ENCODE measurements around the gene POLN.
A peak's percentile ranks its signal among the peaks of the same experiment; 100 is the strongest.

Gene POLN

DNA sequence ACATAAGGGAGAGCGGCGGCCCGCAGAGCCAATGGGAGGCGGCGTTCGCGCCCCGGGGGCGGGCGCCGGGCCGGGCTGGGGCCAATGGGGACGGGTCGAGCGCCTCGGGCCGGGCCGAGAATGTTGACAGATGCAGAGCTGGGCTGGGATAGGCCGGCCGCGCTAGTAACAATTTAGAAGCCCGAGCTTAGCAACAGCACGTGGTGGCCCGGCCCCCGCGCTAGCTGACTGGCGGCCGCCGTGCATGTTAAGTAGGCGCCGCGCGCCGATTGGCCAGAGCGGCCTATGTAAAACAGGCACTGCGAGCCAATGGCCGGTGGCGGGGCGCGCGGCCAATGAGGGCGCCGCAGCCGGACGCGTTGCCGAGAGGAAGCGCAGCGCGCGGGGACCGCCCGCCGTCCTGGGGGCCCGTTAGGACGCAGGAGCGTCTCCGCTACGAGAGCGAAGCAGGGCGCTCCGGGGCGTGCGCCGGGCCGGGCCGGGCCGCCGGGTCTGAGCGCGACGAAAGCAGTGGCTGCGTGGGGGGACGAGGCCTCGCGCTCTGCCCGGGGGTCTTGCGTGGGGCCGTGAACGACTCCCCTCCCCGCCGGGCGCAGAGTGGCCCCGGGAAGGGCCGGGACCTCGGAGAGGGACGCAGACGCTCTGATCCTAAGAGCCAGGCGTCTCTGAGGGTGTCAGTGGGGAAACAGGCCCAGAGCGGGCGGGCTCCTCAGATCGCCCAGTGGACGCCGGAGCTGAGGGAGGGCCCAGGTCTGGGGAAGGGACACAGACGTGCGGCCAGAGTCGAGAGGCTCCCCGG, 20.4 kb upstream of the POLN start:
- DNase-seq (ENCODE audit: low read depth), result peak; percentile 90

DNA sequence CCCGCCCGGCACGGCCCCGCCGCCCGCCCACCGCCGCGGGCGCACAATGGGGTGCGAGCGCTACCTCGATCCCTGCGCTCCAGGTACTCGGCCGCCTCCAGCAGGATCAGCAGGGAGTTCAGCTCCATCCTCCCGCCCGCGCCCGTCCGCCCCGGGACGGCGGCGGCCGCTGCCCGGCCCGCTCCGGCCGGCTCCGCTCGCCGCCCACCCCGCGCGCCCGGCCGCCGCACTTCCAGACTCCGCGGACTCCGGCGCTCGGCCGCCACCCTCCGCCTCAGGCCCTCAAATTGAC, 19.9 kb upstream of the POLN start, which contains the start of gene MXD4:
Gene MXD4 (minus strand): TSS at position 257 of the 292 bp plus-strand sequence. CDS start 129 bp downstream, at position 128.
- DNase-seq (ENCODE audit: low read depth), result no peak

DNA sequence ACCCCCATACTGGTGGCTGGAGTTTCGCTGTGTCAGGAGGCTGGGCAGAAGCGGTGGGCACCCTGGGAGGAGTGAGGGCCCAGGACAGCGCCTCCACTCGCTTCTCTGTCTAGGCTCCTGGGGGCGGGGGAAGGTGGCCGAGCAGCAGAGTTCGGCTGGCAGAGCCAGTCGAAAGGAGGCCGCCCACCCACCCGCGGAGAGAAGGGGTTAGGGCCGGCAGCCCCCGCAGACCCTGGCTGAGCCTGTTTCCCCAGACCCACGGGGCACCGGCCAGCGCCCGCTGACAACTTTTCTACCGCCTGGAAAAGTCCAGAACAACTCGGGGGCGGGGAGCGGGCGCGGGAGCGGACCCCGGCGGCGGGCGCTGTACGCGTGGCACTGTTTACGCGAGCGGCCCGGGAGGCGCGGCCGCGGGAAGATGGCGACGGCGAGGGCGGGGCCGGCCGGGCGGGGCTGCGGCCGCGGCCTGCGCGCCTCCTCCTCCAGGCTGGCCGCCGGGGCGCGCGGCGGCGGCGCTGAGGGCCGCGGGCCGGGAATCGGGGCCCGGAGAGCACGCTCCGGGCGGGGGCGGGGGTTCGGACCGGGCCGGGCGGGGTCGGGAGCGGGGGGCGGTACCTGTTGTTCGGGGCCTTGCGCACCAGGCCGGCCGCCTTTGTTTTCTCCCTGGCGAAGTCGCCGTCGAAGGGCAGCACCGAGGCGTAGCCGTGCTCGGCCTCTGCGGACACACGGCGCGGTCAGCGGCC, 19.4 kb upstream of the POLN start:
- DNase-seq (ENCODE audit: low read depth), result no peak

DNA sequence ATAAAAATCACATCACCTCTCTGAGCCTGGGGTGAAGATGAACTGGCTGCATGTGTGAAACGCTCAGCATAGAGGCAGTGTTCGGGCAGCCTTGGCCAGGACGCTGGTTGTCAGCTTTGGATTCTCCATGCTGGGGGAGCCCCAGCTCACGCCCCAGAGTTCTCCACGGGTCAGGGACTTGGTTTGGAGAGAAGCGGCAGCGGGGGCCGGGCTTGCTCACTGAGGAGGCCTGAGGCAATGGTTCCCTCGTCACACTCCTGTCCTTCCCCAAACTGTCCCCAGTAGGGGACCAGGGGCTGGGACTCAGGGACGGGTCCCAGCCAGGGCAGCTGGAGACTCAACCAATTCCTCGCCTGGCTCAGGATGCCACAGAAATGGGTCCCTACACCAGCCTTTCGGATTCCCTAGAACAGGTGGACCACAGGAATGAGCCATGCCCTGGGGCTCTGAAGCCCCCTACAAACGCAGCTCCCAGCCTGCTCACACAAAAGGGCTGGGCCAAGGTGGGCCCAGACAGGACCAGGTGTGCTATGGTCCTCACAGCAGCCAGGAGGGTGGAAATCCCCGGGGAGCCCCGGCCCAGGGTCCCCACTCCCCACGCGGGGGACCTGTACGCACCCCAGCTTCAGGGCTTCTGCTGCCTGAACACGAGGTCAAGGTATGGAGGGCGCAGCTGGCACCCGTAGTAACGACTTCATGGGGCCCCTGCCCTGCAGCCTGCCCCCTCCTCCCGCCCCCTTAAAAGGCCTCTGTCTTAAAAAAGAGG, 18.6 kb upstream of the POLN start:
- DNase-seq (ENCODE audit: low read depth), result no peak

DNA sequence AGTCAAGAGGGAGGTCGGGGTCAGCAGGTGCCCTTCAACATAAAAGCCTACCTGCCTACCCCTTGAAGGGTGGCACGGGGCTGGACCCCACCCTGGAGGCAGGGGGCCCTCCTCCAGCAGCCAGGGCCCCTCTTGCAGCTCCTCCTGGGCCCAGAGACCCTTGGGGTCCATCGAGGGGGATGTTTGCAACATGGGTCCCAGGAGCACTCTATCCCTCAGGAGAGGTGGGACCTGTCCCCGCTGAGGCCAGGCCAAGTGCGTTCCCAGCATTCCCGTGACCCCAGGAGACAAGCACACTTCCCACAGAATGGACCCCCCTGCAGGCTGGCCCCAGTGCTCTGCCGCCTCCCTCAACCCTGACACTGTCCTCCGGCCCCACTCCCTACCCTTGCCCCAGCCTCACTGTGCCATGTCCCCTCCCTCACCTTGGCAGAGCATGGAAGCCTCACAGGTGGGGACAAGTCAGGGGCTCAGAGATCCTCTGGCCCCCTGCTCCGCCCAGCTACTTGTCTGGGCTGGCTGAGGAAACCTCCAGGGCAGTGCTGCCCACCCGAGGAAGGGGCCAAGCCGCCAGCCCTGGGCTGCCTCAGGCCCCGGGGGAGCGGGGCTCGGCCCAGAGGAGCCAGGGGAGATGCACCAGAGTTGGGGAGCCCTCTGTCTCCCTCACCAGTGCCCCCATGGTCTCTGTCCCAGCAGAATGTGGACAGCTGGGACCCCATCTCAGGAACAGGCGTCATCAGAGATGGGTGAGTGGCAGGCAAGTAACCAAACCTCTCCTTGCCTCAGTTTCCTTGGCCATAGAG, 17.8 kb upstream of the POLN start:
- no peak for DNase-seq (ENCODE audit: low read depth)

DNA sequence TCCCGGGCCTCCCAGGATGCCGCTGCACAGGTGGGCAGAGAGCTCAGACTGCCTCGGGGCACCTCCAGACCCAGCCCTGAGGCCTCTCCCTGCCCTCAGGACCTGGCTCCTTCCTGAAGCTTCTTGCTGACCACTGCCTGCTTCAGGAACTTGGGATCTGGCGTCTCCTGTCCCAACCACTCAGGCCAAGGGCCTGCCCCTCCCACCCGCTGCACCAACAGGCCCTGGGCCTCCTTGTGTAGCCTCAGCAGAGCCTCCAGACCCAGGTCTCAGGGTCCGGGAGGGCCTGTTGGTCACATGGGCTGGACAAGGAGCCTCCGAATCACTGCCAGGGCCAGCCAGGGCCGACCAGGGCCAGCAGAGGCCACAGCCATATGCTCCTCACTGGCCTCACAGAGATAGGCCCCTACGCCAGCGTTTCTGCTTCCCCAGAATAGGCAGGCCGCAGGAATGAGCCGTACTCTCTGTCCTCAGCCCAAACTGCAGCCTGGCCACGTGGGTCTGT, 17.2 kb upstream of the POLN start:
- DNase-seq (ENCODE audit: low read depth), result no peak

DNA sequence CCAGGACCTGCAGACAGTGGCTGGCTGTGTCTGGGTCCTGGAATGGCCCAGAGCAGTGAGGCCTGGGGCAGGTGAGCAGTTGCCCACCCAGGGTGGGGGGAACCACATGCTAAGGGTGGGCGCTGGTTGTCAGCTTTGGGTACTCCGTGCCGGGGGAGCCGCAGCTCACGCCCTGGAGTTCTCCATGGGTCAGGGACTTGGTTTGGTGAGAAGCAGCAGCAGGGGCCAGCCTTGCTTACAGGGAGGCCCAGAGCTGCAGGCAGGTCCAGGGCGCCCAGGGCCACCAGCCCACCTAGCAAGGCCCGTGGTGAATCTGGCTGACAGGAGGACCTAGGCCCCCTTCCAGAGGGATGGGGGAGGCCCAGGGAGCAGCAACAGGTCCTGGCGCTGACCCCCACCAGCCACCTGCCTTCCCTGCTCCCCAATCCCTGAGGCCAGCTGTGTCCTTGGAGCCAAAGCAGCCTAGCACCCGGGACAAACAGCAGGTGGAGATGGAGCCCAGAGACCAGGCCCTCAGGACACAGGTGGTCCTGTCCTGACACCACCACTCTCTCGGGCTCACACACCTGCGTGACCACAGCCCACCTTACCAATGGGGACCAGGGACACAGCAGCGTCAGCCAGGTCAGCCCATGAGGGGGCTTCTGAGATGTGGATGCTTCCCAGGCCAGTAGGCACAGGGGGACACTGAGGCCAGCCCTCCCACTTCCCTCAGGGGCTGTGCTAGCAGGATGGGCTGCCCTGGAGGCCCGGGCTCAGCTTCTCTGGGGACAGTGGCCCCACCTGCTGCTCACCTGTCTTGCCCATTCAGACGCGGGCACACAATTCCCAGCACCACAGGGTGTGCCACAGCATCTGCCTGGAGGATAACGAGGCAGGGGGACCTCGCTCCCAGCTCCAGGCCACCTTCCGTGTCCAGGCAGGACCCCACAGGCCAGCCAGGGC, 16.4 kb upstream of the POLN start:
- no peak for DNase-seq (ENCODE audit: low read depth)

DNA sequence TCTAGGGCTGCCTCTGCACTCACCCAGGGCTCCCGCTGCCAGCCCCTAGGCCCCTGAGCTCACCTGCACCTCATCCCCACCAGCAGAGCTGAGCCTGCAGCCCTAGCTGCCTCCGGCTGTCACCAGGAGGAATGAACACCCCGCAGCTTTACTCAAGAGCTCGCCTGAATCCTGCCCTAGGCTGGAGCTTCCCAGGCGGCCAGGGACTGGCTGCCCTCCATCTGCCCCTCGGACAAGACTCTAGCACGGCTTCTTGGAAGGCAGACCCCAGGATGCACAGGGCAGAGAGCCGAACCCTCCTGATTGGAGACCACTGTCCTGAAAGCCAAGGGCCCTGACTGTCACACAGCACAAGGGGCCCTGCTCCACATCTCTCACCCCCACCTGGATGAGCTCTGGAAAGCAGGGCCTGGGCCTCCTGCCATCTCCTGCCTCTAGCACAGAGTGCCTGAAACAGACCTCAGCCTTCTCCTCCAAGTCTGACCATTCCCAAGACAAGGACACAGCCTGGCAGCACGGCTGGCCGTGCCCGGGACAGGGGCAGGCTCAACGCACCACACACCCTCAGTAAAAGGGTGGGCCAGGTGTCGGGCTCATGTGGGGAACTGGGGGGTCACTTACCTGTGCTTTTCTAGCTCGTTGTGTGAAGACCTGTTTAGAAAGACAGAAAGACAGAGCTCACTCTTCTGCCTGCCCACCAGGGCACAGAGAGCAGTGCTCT, 15.6 kb upstream of the POLN start:
- no peak for DNase-seq (ENCODE audit: low read depth)

DNA sequence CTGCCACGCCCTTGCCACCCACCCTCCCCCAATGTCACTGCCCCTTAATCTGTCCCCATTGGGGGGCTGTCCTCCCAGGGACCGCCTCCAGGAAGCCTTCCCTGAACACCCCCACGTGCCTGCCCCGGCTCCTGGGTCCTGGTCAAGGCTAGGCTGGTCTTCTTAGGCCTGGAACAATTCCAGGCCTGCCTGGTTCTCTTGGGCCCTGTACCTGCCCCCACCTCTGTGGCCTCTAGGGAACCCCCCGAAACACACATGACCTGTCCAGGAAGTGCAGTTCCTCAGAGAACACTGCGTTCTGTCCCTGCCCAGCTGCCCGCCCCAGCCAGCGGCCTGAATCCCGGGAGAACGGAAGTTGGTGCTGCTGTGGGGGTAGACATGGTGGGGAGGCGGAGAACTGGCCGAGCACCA, 14.9 kb upstream of the POLN start:
- DNase-seq (ENCODE audit: low read depth), result no peak

DNA sequence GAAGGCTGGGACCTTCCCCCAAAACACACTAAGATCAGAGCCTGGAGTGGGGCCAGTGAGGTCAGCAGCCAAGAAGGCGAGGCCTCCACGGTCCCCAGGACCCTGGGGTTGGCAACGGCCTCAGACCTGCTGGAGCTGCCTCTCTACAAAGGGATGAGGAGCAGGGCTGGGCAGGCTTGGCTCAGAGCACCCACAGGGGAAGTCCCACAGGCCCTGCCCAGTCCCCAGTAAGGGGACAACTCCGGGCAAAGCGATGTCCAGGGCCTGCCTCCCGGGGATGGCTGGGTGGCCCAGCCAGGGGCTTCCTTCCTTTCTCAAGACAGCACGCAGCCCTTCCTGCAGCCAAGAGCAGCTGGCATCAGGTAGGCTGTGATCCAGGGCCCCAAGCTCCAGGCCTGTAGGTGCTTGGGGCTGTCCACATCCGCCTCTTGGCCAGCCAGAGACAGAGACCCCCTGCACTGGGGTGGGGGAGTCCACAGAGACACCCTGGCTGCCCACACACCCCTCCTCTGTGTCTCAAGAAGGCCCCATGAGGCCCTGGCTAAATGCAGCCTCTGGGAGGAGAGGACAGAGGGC, 14.3 kb upstream of the POLN start:
- no peak for DNase-seq (ENCODE audit: low read depth)

DNA sequence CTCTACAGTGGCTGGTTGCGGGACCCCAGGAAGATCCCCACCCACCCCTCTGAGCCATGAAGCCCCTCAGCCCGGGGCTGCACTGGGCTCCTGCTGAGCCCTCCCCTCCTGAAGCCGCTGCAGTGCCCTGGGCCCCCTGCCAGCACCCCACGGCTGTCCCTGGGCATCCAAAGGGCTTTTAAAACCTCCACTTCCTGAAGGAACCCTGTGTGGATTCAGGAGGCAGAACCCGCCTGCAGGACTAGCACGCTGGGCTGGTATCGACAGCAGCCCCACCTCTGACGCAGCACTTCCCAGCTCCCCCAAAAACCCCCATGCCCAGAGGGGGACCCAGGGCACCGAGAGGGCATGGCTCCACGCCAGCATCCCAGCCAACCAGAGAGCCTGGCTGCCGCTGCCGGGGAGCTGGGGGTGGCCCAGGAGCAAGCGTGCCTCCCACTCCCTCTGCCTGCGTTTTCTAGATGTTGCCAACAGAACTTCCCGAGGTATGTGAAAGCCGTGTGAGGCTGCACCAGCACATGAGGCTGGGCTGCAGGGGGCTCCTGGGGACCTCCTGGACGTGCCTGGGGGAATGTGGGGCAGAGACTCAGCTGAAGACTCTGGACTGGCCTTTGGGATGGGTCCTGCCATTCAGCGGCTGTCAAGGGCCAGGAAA, 13.7 kb upstream of the POLN start:
- no peak for DNase-seq (ENCODE audit: low read depth)

DNA sequence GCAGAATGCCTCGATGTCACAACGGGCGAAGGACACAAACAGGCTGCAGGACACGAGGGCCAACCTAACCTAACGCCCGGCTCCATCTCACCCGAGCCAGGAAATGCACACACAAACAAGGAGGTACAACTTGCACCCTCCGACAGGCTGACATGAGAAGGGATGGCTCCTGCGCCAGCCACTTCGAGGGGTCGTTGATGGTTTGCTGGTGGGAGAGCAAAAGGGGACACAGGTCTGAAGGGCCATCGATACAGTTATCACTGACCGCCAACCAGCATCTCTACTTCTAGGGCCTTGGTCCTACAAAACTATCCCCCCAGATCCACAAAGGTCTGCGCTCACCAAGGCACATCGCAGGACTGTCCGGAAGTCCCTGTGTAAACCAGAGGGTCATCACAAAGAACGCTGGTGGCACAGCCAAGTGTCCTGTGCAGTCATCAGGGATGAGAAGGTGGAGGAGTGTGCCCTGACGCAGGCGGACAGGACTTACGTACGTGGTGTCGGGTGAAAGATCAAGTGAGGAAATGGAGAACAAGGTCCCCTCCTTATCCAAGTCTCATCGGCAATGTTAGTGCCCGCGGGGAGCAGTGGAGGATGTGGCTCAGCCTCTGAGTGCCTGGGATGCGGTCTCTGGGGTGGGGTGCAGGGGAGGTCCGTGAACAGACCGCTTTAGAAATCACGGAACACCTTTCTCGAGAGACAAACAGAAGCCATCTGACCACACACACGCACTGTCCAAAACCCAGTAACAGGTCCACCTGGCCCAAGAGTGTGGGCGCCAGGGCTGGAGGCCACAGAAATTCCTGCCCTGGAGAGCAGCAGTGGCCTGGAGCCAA, 13.0 kb upstream of the POLN start:
- DNase-seq (ENCODE audit: low read depth), result no peak

DNA sequence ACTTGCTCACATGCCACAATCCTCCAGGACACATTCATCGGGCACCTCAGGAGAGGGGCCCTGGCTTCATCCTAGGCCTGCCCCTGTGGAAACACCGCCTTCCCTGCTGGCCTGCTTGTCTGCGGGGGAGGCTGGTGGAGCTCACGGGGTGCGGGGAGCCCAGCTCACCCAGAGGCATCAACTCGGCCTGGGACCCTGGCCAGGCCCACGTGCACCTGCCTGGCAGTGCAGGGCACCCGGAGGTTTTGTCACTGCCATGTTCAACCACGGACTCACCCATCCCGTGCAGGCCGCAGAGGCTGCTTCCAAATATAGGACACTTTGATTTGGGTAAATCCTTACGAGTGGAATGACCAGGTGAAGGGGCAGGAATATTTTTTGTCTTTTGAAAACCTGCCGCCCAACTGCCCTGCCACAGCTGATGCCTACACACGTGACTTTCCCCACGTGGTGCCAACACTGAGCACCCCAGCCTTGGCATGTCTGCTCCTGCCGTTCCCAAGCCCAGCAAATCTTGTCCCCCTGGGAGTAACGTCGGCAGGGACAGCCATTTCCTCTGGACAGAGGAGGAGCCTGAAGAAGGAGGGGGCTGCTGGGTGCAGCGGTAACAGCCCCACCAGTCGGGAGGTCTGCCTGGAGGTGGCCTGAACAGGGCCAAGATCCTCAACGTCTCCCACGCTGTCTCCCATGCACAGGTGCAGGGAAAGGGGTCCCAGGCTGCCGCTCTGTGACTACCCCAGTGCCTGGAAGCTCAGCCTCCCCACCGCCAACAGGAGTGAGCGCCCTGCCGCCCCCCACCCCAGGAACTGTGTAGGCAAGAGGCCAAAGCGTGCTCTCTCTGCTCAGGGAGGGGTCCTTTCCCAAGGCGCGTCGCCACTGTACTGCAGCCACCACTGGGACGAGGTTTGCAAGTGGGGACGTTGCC, 11.5 kb upstream of the POLN start:
- DNase-seq (ENCODE audit: low read depth), result no peak

DNA sequence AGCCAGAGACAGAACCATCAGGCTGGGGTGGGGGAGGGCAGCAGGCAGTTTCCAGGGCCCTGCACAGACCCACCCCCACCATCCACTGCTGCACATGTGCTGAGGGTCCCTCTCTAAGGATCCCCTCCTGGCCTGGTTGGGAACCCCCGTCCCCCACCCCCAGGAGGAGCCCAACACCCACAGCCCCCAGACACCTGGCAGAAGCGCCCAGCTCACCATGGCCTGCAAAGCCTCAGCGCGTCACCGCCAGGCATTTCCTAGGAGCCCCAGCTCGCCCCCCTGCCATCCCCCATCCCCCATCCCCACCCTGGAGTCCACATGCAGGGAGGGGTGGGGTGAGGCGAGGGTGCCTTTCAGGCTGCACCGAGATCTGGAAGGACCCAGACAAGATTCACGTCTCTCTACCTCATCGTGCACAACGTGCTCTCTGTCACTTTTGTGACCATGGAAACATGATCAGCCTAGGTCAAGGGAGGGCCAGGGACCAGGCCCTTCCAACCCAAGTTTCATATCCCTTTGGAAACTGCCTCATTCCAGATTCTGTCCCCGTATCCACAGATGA, 10.7 kb upstream of the POLN start:
- no peak for DNase-seq (ENCODE audit: low read depth)

DNA sequence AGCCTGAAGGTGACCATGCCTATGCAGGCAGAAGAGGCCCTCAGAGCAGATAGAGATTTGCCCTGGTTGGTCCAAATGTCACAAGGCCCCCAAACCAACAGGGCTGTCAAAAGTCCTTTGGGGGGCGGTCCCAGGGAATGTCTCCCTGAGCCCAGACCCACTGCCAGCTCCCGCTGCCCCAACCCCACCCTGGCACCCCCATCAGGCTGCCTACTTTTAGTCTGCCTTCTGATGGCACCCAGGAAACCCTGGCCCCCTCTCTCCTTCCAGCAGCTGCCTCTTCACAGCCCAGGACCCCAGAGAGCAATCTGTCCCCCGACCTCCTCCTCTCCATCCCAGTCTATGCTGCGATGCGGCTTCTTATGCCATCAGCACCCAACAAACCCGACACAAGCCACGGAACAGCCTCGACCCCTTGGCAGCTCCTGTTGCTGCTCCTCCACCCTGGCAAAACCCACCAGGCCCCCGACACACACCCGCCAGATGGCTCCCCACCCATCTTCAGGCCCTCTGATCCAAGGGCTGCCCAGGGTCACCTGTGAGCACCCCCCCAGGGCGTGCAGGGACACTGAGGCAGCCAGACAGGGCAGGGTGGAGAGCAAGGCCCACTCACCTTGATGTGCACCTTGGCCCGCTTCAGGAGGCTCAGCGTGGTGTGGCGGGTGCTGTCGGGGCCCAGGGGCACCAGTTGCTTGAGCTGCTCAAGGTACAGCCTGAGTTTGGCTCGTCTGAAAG, 10.0 kb upstream of the POLN start:
- DNase-seq (ENCODE audit: low read depth), result no peak

All from HS-27A (cell line).